HG03196 (cell line): Measurements from ENCODE around the gene PLEKHG4.

Experiments used
- ATAC-seq: cut with Tn5 transposase; IDR thresholded peaks from one replicate; pipeline ENCODE4 v1.9.1; 2021; ENCODE audit not compliant: unreplicated experiment

The PLEKHG4 gene

GRCh38 chr16:67245674-67246080 is 33.7 kb upstream of the PLEKHG4 start:
- no peak for ATAC-seq

DNA sequence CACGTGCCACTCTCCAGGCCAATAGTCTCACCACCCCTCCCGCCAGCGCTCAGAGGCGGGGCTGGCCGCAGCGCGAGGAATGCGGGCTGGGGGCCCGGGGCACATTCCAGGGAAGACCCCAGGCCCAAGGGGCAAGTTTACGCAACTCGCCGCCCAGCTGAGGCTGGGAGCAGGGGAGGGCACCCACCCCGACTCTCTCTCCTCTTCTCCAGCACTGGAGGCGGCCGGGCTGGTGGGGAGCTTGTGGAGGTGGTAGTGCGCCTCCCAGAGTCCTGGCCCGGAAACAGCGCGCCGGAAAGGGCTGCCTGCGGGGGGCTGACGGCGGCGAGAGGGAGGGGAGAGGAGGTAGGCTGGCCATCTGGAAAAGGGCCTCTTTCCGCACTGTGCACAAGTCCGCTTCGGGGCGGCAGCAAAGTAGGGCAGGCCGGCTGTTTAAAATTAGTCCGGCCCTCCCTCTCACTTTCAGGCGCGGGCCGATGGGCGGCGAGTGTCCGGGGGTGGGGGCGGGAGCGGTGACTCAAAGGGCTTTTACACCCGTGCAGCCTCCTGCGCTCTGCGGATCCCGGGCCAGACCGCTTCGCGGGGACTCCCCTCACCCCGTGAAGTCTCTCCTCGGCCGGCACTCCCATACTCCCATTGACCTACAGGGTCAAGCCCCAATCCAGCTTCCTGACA is 33.1 kb upstream of the PLEKHG4 start:
- peak; percentile 21 for ATAC-seq

GRCh38 chr16:67246756-67247191 is 32.6 kb upstream of the PLEKHG4 start:
- no peak for ATAC-seq

DNA sequence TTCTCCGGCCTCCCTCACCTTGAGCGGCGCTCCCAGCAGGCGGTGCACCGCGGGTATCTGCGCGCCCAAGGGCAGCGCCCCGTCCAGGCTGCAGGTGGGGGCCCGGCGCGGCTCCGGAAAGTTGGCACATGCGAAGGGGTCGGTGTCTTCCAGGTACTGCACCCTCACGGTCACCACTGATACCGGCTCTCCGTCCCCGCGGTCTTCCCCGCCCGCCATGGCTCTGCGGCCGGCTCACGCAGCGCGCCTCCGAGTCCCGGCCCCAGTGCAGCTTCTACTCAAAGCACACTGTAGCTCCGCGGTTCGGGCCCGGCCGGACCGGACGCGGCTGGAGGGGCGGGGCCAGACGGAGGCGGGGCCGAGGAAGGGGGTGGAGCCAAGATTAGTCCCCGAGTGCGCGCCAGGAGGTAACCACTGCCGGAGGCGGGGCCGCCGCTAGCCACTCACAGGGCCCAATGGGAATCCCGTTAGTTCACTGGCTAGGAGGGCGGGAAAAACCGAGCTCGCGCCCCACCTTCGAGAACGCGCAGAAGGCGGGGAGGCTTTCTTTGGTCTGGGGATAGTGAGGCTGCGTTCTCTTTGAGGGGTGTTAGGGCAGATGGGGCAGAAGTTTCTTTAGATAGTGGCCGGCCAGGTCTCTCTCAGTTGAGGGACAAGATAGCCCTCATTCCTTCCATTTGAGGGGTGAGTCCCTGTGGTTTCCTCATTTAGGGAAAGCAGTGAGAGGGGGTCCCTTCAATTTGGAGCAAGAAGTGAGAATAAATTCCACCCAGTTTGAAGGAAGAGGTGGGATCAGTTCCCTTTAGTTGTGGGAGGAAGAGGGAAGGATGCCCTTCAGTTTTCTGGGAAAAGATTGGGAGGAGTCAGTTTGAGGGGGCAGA is 31.9 kb upstream of the PLEKHG4 start, which contains the start of gene FHOD1:
Gene FHOD1 (minus strand): TSS at position 290 of the 881 bp plus-strand sequence. CDS start 71 bp downstream, at position 219.
- peak; percentile 47 for ATAC-seq

GRCh38 chr16:67248073-67248400 is 31.3 kb upstream of the PLEKHG4 start:
- no peak for ATAC-seq

- no peak for ATAC-seq
Observed at GRCh38 chr16:67248401-67249177, 30.7 kb upstream of the PLEKHG4 start, which contains the start of gene SLC9A5. TSS of gene SLC9A5 (plus strand) at chr16:67248979. CDS start at chr16:67249015, 36 bp downstream.

- no peak for ATAC-seq
Observed at GRCh38 chr16:67249178-67250044, 29.9 kb upstream of the PLEKHG4 start.

DNA sequence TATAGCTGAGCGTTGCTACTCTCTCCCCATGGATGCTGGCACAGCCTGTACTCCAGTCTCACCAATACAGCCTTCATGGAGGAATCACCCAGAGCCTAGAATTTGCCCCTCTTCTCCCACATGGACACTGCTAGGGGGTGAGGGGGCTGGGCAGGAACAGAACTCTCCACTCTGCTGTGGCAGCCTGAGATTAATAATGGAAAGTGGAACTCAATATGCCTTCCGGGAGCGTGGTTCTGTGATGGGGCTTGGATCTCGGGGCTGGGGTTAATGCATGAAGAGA is 29.3 kb upstream of the PLEKHG4 start:
- ATAC-seq, result no peak

DNA sequence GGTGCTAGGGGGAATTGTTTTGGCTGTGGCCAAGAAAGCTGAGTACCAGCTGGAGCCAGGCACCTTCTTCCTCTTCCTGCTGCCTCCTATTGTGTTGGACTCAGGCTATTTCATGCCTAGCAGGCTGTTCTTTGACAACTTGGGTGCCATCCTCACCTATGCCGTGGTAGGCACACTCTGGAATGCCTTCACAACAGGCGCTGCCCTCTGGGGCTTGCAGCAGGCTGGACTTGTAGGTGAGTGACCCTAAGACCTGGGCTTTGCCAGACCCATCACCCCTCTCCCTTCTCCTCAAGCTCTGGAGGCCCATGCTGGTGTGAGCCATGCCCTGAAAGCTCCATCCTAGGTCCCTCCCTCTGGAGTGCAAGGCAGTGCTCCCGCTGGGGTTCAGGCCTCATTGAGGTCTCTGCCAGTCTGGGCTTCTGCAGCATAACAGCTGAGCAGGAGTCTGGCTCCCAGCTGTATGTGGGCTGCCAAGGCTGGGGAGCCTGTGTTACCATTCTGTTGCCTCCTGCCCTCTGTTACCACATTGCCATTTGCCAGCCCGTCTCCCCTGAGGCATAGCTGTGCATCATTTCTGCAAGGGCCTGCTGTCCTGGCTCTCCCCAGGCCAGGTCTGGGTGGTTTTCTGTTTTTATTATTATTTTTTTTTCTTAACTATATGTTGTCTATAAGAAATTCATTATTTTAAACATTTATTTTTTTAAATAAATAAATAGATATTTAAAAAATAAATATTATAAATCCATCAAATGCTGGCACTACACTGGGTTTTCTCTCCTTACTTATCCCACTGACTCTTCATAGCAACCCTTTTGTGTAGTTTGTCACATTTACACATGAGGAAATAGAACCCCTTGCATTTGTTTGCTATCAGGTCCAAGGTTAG is 26.5 kb upstream of the PLEKHG4 start:
- no peak for ATAC-seq

DNA sequence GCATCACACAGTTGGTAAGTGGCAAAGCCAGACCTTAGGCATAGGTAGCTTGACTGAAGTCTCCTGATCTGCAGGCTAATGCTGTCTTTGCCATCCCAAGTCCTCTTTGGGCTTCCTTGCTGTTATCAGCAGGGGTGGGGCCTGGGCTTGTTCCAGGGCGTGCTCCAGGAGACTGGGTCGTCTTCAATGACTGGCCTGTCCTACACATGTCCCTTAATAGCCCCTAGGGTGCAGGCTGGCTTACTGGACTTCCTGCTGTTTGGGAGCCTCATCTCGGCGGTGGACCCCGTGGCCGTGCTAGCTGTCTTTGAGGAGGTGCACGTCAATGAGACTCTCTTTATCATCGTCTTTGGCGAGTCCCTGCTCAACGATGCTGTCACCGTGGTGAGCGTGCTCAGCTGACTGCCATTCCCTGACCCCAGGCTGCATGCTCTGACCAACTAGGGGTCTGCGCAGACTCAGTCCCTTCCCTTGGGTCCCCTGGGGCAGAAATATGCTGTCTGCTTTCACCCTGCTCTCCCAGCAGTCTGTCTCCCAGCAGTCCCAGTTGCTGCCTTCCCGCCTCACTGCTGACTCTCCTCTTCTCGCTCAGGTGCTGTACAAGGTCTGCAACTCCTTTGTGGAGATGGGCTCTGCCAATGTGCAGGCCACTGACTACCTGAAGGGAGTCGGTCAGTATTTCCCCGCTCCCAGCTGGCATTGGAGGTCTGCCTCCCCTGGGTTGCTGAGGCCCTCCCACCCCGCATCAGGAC is 24.4 kb upstream of the PLEKHG4 start:
- no peak for ATAC-seq

DNA sequence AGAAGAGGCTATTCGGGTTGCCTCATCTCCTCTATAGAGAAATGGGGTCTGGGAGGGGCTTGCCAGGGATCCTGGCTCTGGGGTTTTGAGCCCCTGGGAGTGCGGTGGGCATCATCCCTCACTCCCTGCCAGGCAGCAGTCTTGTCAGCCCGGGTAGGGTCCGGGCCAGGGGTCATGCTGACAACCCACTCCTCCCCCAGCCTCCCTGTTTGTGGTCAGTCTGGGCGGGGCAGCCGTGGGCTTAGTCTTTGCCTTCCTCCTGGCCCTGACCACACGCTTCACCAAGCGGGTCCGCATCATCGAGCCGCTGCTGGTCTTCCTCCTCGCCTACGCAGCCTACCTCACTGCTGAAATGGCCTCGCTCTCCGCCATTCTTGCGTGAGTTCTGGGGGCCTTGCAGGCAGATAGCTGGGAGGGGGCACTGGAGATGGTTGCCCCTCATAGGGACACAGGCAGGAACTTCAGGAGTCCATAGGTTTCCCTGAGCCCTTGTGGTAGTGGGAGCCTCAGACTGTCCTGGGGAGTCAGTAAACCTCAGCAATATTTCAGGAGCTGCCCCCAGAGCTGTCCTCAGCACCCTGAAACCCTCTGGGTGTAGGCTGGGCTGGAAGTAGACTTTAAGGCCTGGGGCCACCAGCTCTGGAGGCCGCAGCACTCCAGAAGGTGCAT is 23.6 kb upstream of the PLEKHG4 start:
- ATAC-seq, result no peak

DNA sequence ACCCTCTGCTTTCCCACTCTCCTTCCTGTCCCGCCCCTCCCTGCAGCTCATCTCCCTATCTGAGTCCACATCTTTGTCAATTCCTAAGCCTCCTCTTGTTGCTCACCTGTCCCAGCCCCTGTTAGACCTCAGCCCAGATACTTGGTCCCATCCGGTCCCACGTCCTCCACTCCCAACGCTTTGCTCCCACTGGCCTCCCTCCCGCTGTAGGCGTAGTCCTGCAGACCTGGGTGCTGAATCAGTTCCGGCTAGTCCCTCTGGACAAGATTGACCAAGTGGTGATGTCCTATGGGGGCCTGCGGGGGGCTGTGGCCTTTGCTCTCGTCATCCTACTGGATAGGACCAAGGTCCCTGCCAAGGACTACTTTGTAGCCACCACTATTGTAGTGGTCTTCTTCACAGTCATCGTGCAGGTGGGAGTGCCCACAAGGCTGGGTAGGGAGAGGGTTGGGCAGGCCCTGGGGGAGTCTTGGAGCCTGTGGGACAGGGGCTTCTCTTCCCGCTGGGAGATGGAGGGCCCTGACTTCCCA is 22.6 kb upstream of the PLEKHG4 start:
- ATAC-seq, result no peak

DNA sequence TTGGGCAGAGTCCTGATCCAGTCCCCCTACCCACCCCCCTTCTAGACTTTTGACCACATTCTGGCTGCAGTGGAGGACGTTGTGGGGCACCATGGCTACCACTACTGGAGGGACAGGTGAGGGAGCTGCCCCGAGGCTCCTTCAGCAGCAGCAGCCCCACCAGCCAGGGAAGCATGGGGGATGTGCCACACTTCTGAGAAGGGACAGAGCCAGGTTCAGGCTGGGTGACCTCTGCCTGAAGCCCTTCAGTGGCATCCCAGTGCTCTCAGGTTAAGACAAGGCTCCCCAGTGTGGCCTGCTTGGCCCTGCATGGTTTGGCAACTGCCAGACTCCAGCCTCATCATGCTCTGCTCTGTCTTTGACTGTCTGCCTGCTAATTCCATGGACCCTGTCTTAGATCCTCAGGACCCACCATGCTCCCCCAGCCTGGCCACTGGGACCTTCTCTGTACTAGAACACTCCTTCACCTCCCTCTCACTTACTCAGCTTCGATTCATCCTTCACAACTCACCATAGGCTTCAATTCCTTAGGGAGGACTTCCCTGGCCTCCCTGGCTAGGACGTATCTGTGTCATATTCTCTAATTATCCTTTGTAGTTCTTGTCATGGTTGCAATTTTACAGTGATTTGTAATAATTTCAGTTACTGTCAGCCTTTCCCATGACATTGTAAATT is 21.7 kb upstream of the PLEKHG4 start:
- ATAC-seq, result no peak

GRCh38 chr16:67258161-67258835 is 21.0 kb upstream of the PLEKHG4 start:
- no peak for ATAC-seq

- ATAC-seq, result no peak
Observed at GRCh38 chr16:67259705-67260104, 19.6 kb upstream of the PLEKHG4 start.

DNA sequence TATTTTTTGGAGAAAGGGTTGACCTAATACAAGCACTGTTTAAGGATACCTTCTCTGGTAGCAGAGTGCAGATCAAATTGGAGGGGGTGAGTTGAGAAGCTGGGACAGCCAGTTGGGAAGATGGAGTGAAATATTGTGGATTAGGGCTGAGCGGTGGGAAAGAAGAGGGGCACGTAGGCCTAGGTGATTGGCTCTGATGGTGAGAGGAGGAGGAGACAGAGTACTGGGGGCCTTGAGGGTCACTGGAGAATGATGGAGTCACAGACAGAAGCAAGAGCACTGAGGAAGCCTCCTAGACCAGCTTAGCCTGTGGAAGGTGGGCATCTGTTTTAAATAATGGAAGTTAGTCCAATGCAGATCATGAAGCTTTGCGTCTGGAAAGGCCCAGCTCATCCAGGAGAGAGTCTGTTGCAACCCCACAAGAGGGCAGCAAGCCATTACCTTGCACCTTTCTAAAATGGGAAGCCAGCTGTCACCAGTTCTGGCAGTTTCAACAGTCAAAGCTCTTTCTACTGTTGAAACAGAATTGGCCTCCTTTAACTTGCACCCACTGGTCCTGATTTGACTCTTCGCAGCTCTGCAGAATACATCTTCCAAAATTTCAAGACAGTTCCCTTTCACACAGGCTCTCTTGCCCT is 18.8 kb upstream of the PLEKHG4 start:
- no peak for ATAC-seq

- ATAC-seq, result no peak
Observed at GRCh38 chr16:67263201-67263600, 16.1 kb upstream of the PLEKHG4 start.
